D721Med (cell line): Measurements from ENCODE around the gene CHSY1.

ENCODE experiments used
- DNase-seq: peaks from one replicate; pipeline ENCODE4 v3.0.0; 2011; ENCODE audit warnings: low spot score; ENCODE audit not compliant: insufficient read length
- FAIRE-seq: peaks from 2 replicates; lab custom pipeline; 2011; peaks lifted over from hg19 to GRCh38; lab: Jason Lieb, UNC
- CTCF ChIP-seq: IDR thresholded peaks from 2 replicates; pipeline ENCODE4 v1.5.1; 2012; ENCODE audit warnings: mild to moderate bottlenecking, control low read depth; ENCODE audit not compliant: insufficient read depth; ENCODE audit errors: missing control alignments

CHSY1 gene

DNA sequence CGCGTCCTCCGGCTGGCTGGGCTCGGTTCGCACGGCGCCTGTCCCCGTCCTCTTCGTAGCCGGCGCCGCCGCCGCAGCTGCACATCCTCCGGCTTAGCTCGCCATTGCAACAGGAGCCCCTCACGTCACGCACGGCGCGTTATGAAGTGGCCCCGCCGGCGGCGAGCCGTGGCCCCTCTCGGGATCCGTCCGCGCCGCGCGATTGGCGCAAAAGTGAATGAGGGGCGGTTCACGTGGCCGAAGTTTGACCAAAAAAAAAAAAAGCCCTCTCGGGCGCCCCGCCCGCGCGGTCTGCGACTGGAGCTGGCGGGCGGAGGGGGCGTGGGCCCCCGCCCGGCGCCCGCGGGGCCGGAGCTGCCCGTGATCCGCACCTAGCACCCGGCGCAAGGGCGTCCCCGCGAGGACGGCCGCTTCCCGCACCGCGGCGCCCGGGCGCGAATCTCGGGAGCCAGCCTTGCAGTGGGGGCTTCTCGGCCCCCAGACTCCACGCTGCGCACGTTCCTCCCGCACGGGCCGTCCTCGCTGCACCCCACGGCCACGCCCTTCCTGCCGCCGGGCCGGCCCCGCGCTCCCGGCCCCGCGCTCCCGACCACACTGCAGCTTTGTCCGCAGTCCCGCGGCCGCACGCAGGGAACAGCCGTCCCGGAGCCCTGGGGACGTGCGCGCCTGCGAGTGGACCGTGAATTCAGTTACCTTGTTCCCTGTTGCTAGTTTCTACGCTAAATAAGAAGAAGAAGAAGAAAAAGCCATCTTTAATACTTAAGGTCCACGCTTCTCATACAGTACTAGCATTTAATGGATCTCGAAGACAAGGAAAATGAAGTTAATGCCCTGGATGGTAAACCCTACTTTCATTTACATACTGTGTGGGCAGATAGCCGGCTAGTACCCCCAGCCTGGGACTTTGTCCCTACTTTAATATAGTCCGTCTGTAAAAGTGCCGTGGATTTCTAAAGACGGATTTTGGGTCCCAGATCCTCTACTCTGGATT, at the start of gene CHSY1:
CHSY1 (minus strand) TSS at position 219 of the 991 bp plus-strand sequence. CDS start 592 bp downstream, outside the sequence.
- FAIRE-seq (no peak), DNase-seq (peak; percentile 67)
- TF ChIP-seq CTCF, result peak; percentile 23

- FAIRE-seq, result no peak
- DNase-seq, result no peak
- no peak for TF ChIP-seq CTCF
Observed at GRCh38 chr15:101296418-101297405, 44.9 kb upstream of the CHSY1 start.

- no peak for FAIRE-seq
- DNase-seq, result no peak
- TF ChIP-seq CTCF, result no peak
Observed at GRCh38 chr15:101295607-101296161, 43.8 kb upstream of the CHSY1 start.

- no peak for TF ChIP-seq CTCF
- FAIRE-seq (no peak), DNase-seq (peak; percentile 84)
Observed at GRCh38 chr15:101294731-101295606, 43.1 kb upstream of the CHSY1 start, which contains the start of gene SNRPA1. TSS of gene SNRPA1 (minus strand) at chr15:101295248. CDS start at chr15:101295178, 70 bp downstream.

DNA sequence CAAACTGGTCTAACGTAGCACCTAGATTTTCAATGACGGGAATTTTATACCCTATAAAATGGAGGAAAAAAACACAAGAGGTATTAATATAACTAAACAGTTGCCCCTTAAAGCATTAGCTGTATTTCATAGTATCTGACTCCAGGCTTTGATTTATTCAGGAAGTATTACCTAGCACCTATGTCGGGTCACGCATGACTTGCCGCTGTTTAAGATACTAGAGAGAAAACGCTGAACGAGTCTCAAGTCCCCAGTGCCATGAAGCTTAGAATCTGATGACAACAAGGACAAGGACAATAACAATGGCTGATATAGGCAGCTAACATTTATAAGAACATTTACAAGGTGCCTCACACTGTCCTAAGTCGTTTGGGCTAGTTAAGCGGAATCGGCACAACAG, 41.3 kb upstream of the CHSY1 start:
- TF ChIP-seq CTCF, result no peak
- DNase-seq, result no peak
- FAIRE-seq, result no peak
